Ascending aorta (tissue), 2 donors: ENCODE data around the gene CEP112. TPM values are rescaled to one million over a fixed set of nuclear protein-coding genes. Genes with fewer than 3 reads are reported as not detected.
A peak's percentile ranks its signal among the peaks of the same experiment; 100 is the strongest.

Experiments used
- DNase-seq, 2 donors: peaks; one replicate each; pipeline ENCODE4 v3.0.0-alpha.2; 2019; ENCODE audit warnings: low spot score in 2 of 2
- H3K27ac ChIP-seq, 2 donors: fragments of 200-600 bp; sonication (generic); one replicate each; pipeline ENCODE4 v1.5.1; 2016 to 2017; ENCODE audit warnings: mild to moderate bottlenecking in 1 of 2
- H3K27me3 ChIP-seq: fragments of 200-600 bp; sonication (generic); one replicate; pipeline ENCODE4 v1.5.1; 2017
- H3K36me3 ChIP-seq, 2 donors: fragments of 200-600 bp; sonication (generic); one replicate each; pipeline ENCODE4 v1.5.1; 2016
- H3K4me1 ChIP-seq, 2 donors: fragments of 200-600 bp; sonication (generic); one replicate each; pipeline ENCODE4 v1.5.1; 2016 to 2017; ENCODE audit warnings: mild to moderate bottlenecking in 1 of 2
- H3K4me3 ChIP-seq, 2 donors: fragments of 200-600 bp; sonication (generic); one replicate each; pipeline ENCODE4 v1.5.1; 2016 to 2017; ENCODE audit warnings: mild to moderate bottlenecking in 1 of 2
- H3K9me3 ChIP-seq, 2 donors: fragments of 200-600 bp; sonication (generic); one replicate each; pipeline ENCODE4 v1.5.1; 2016
- CTCF ChIP-seq, 3 experiments: fragments of 200-600 bp in 2 of 3; fragments of 450-650 bp in 1 of 3; sonication (generic) in 2 of 3; IDR thresholded peaks; one replicate each; pipeline ENCODE4 v1.5.1; 2016 to 2019; ENCODE audit warnings: antibody characterized with exemption in 3 of 3, mild to moderate bottlenecking in 1 of 3, moderate library complexity in 1 of 3
- intact Hi-C: fragments of 100-400 bp; cut with DNase I; formaldehyde crosslinking; loops from one replicate; pipeline ENCODE4 v1.15.1; 2023
- total RNA-seq: library from RNA; depleted of rRNA; stranded (reverse); fragments of >200 nt; gene quantifications from one replicate; pipeline ENCODE4 v1.1.0, GENCODE V29; 2016

Gene CEP112
- total RNA-seq, 1 donor from 2014 or later, result 11.4 TPM

GRCh38 chr17:65601881-65602280 lies 590.1 kb downstream of the CEP112 start:
- intact Hi-C loops, result no loop called here
- Histone ChIP-seq H3K4me1 (peaks cover 0 to 12% of the 10 kb centered on the region in 2 donors), H3K27me3 (no peaks in the 10 kb centered on the region), H3K27ac (no peak overlapping the region), H3K36me3 (no peaks in the 10 kb centered on the region), H3K9me3 (no peaks in the 10 kb centered on the region), H3K4me3 (no peak overlapping the region)
- DNase-seq, result no peak
- TF ChIP-seq CTCF (IDR thresholded peaks at IDR 0.05), result no peak

DNA sequence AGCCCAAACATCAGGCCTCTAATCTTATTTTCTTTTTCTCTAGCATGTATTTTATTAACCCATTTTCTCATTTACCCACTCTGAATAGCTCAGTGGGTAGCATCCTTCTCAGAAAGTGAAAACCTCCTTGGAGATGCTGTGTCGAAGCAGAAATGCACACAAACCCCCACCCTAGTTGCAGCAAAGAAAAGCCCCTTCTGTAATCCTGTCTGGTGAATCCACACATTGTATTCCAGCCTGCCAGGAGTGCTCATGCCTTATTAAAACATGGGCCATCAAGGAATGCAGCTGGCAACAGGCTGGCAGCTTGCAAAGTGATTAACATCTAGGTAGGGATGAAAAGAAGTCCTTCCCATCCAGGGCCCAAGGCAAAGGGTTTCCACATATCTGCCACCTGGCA lies 590.8 kb downstream of the CEP112 start:
- H3K4me1 ChIP-seq, result peaks cover 0 to 12% of the 10 kb centered on the region in 2 donors
- intact Hi-C loops, result no loop called here
- no peak for TF ChIP-seq CTCF (IDR thresholded peaks at IDR 0.05)
- no peak overlapping the region for H3K4me3 ChIP-seq
- no peaks in the 10 kb centered on the region for H3K27me3 ChIP-seq
- DNase-seq, result no peak
- peak overlapping the region in 1 of 2 donors; percentile 9 for H3K27ac ChIP-seq
- H3K9me3 ChIP-seq, result no peaks in the 10 kb centered on the region
- no peaks in the 10 kb centered on the region for H3K36me3 ChIP-seq

- Histone ChIP-seq H3K4me3 (no peak overlapping the region), H3K27me3 (no peaks in the 10 kb centered on the region), H3K4me1 (peaks cover 0 to 12% of the 10 kb centered on the region in 2 donors), H3K36me3 (no peaks in the 10 kb centered on the region), H3K9me3 (no peaks in the 10 kb centered on the region), H3K27ac (peak overlapping the region in 1 of 2 donors; percentile 9)
- no peak for TF ChIP-seq CTCF (IDR thresholded peaks at IDR 0.05)
- no peak for DNase-seq
- intact Hi-C loops, result no loop called here
Measured at GRCh38 chr17:65600518-65600917, 591.4 kb downstream of the CEP112 start.

DNA sequence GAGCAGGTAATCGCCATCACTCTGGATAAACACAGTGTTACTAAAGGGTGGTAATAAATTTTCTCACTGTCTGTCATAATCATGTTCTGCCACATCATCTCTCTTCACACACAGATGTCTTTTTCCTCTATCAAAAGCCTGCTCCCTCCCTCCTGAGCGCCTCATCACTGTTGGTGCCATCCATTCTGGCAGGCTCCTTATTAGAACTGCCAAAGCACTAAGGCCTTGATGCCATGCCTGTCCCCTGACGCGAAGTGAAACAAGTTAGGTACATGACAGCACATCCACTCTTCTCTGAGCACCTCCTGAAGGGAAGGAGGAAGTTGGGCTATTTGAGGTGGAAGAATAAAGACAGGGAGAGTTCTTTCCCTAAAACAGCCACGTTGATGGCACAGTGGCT lies 592.3 kb downstream of the CEP112 start:
- intact Hi-C loops, result no loop called here
- Histone ChIP-seq H3K4me1 (peaks cover 0 to 12% of the 10 kb centered on the region in 2 donors), H3K27me3 (no peaks in the 10 kb centered on the region), H3K27ac (no peak overlapping the region), H3K9me3 (no peaks in the 10 kb centered on the region), H3K4me3 (no peak overlapping the region), H3K36me3 (no peaks in the 10 kb centered on the region)
- no peak for TF ChIP-seq CTCF (IDR thresholded peaks at IDR 0.05)
- no peak for DNase-seq

DNA sequence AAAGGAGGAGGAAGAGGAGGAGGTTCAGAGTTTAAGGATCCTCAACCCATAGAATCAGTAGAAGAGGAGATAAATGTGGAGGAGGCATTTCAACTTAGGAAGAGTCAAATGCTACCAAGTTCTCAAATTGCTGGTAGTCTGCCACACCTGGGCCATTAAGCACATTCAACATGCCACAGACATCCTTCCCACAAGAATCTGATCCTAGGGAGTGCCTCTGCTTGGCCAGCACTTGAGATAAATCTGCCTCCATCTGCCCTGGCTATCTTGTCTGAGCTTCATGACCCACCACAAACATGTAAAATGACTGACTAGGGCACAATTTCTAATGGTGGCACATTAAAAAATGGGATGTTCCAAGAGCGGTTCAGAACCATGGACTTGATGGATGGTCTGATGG lies 593.2 kb downstream of the CEP112 start:
- DNase-seq, result no peak
- intact Hi-C loops, result no loop called here

More for the DNA sequence above, 593.2 kb downstream of the CEP112 start:
- Histone ChIP-seq H3K4me1 (peaks cover 0 to 12% of the 10 kb centered on the region in 2 donors), H3K27ac (no peak overlapping the region), H3K9me3 (no peaks in the 10 kb centered on the region), H3K27me3 (no peaks in the 10 kb centered on the region), H3K36me3 (no peaks in the 10 kb centered on the region), H3K4me3 (no peak overlapping the region)
- no peak for TF ChIP-seq CTCF (IDR thresholded peaks at IDR 0.05)
